ENCODE measurements around the gene DRGX. TPM values are rescaled to one million over a fixed set of nuclear protein-coding genes. Genes with fewer than 3 reads are reported as not detected.

The DRGX gene
- total and polyA plus RNA-seq, 2 donors (not counting 3 experiments of a cell fraction or from before 2014, with no cell fraction given), result not detected

GRCh38 chr10:49371967-49372366 lies 23.9 kb downstream of the DRGX start:
- H2AFZ ChIP-seq (ENCODE audit: low read depth, low read length), result no peak overlapping the region
- no peaks in the 10 kb centered on the region for H3K9me3 ChIP-seq (replicated peaks; ENCODE audit: control insufficient read depth, insufficient read depth, low read length)
- BruUV-seq (replicated peaks), result no TSS peak
- H3K4me3 ChIP-seq (replicated peaks in 1 of 3; ENCODE audit: insufficient read depth in 1 of 3, low read depth in 1 of 3, low read length in 3 of 3), result no peak overlapping the region
- intact Hi-C loops (cut with micrococcal nuclease), result no loop called here
- POLR2A ChIA-PET, result no interaction called here
- H3K79me2 ChIP-seq (ENCODE audit: control insufficient read depth, insufficient read depth, low read length), result no peaks in the 10 kb centered on the region
- FAIRE-seq (no peak), DNase-seq (ENCODE audit: low read depth, low spot score) (no peak)
- TF ChIP-seq EZH2 (IDR thresholded peaks at IDR 0.05; ENCODE audit: borderline replicate concordance, low read depth, low read length, severe bottlenecking) (no peak), CTCF (IDR thresholded peaks at IDR 0.05; ENCODE audit: extremely low read depth in 1 of 2, insufficient read depth in 1 of 2, low read depth in 1 of 2, low read length in 2 of 2) (no peak), JUN (IDR thresholded peaks at IDR 0.05; ENCODE audit: borderline replicate concordance, insufficient read depth, insufficient read length, low read depth) (no peak), FOS (IDR thresholded peaks at IDR 0.05; ENCODE audit: borderline replicate concordance, insufficient read depth, low read length) (no peak), POLR2AphosphoS5 (IDR thresholded peaks at IDR 0.05; ENCODE audit: insufficient read depth, low read depth, low read length) (no peak), MYC (IDR thresholded peaks at IDR 0.05; ENCODE audit: low read depth, low read length) (no peak), MAX (IDR thresholded peaks at IDR 0.05; ENCODE audit: insufficient read depth, insufficient read length) (no peak), POLR2A (IDR thresholded peaks at IDR 0.05; ENCODE audit: low read depth, low read length) (no peak), GATA2 (IDR thresholded peaks at IDR 0.05; ENCODE audit: insufficient read depth, insufficient read length, low read depth, low read length) (no peak)
- no peak overlapping the region for H3K9ac ChIP-seq (replicated peaks; ENCODE audit: extremely low read depth, insufficient read depth, low read length)
- H3K27ac ChIP-seq (ENCODE audit: insufficient read depth, low read depth, low read length), result no peak overlapping the region
- H3K4me2 ChIP-seq (ENCODE audit: insufficient read depth, low read length), result no peak overlapping the region
- no peaks in the 10 kb centered on the region for H3K36me3 ChIP-seq (ENCODE audit: control insufficient read depth in 2 of 2, extremely low read depth in 1 of 2, insufficient read depth in 2 of 2, low read length in 2 of 2)
- H4K20me1 ChIP-seq (replicated peaks; ENCODE audit: control insufficient read depth, extremely low read depth, insufficient read depth, low read length), result no peaks in the 10 kb centered on the region
- CTCF ChIA-PET, result interaction anchor here (1.2 to 1.5 kb wide), 3 partner anchors 10 to 36 kb away, joined by 3 to 7 read pairs (median 3); no protein-coding TSS in a partner anchor
- no peaks in the 10 kb centered on the region for H3K9me1 ChIP-seq (replicated peaks; ENCODE audit: control insufficient read depth, extremely low read depth, insufficient read depth, low read length)
- H3K27me3 ChIP-seq (ENCODE audit: control insufficient read depth in 2 of 2, insufficient read depth in 2 of 2, low read length in 2 of 2), result peaks cover 0 to 8% of the 10 kb centered on the region in 2 experiments
- H3K4me1 ChIP-seq (ENCODE audit: control insufficient read depth, extremely low read depth, insufficient read depth, low read length), result peaks cover 7% of the 10 kb centered on the region
- dilution Hi-C loops (cut with MboI; ENCODE audit: extremely low pct_ligation_motif_present, low sequenced_read_pairs), result no loop called here

All from endothelial cell of umbilical vein (primary cell).